Measurements from ENCODE around the gene STAG1.
"Not testable (repeated sequence)": the region's sequence is repeated elsewhere in the genome, so short reads cannot be mapped to it uniquely, and the experiment has no call there.

STAG1 gene

DNA sequence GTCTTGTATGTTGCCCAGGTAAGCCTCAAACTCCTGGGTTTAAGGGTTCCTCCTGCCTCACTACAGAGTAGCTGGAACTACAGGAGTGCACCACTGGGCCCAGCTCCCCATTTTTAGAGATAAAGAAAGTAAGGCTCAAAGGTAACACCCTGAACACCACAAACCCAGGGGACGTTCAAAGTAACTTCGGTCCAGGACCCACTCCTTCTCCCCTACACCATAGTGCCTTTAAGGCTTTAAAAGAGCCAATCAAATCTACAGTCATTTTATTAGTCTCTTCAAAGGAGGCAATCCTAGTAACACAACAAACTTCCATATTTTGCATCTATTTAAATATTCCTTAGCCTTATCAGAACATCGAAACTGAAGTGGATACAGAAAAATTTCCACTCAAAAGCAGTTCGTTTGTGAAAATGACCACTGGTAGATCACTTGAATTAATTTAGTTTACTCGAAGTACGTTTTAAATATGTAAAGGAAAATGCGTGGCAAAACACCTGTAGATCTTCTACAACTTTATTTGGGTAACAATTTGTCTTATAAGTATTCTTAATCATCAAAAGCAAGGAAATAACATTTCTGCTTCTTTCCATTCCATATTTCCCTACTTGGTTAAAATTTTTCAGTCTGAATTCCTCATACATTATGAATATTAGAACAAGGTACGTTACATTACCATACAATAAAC is 1.8 kb downstream of the STAG1 start (continued):
- peak; percentile 58 for TF ChIP-seq PRDM10 (tag by site-specific recombination; IDR thresholded peaks at IDR 0.05)
- peak; percentile 89 for TF ChIP-seq SCRT2 (tag by site-specific recombination; IDR thresholded peaks at IDR 0.05)

- not testable (repeated sequence) for H3K36me3 ChIP-seq (ENCODE audit: control insufficient read depth in 2 of 2, insufficient read depth in 1 of 2, low read length in 2 of 2); H3K4me3 ChIP-seq (ENCODE audit: low read depth, low read length); H3K9me3 ChIP-seq (ENCODE audit: control insufficient read depth, insufficient read depth, low read depth, low read length)
- ChIA-PET POLR2A (interaction anchor here (0.7 kb wide), 1 partner anchor 59 kb away, joined by 6 read pairs; no protein-coding TSS in a partner anchor), CTCF (interaction anchor here (1.0 kb wide), 1 partner anchor 358 kb away, joined by 3 read pairs; no protein-coding TSS in a partner anchor)
- TF ChIP-seq, protein P1, sequence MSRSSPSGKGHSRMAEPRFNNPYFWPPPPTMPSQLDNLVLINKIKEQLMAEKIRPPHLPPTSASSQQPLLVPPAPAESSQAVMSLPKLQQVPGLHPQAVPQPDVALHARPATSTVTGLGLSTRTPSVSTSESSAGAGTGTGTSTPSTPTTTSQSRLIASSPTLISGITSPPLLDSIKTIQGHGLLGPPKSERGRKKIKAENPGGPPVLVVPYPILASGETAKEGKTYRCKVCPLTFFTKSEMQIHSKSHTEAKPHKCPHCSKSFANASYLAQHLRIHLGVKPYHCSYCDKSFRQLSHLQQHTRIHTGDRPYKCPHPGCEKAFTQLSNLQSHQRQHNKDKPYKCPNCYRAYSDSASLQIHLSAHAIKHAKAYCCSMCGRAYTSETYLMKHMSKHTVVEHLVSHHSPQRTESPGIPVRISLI (tag by site-specific recombination; IDR thresholded peaks at IDR 0.05) = 0 out of 2 replicates have a peak, but pooled peaks have one; percentile 26
- TF ChIP-seq ZNF18 (tag by site-specific recombination; IDR thresholded peaks at IDR 0.05) (0 out of 2 replicates have a peak, but pooled peaks have one; percentile 62), ZNF600 (tag by site-specific recombination; IDR thresholded peaks at IDR 0.05) (0 out of 2 replicates have a peak, but pooled peaks have one; percentile 23)
- Histone ChIP-seq H3K4me1 (ENCODE audit: control insufficient read depth, insufficient read depth, low read length) (peaks cover 11% of the 10 kb centered on the region; the same call in 1 of the 2 replicates), H3K27ac (ENCODE audit: extremely low read depth, low read depth, low read length) (peak overlapping the region; percentile 97)
Measured at GRCh38 chr3:136749602-136750001, 2.6 kb downstream of the STAG1 start.

DNA sequence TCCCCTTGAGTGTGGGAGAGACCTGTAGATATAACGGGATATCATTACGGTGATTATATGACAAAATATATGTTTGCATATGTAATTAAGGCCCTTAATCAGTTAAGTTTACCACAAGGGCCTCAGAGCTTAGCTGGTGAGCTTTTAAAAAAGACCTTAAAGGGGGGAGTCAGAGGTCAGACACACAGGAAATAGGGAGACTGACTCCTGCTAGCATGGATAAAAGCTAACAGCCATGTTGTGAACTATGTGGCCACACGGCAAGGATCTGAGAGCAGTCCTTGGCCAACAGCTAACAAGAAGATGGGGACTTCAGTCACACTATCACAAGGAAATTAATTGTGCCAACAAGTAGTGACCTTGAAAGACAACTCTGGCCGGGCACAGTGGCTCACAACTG is 3.1 kb downstream of the STAG1 start:
- TF ChIP-seq SP7 (tag by site-specific recombination; IDR thresholded peaks at IDR 0.05) (0 out of 2 replicates have a peak, but pooled peaks have one; percentile 34), ZNF670 (tag by site-specific recombination; IDR thresholded peaks at IDR 0.05; ENCODE audit: low read depth) (no peak), ZBTB44 (tag by site-specific recombination; IDR thresholded peaks at IDR 0.05) (no peak), ZNF324 (tag by site-specific recombination; IDR thresholded peaks at IDR 0.05) (no peak), ZNF555 (tag by site-specific recombination; conservative IDR thresholded peaks at IDR 0.05) (no peak), ZNF692 (tag by site-specific recombination; IDR thresholded peaks at IDR 0.05) (no peak)
- ChIA-PET POLR2A (interaction anchor here (0.7 to 1.1 kb wide), 2 partner anchors 58 to 113 kb away, joined by 3 to 6 read pairs; partner anchors contain the start of gene NCK1), CTCF (interaction anchor here (1.0 kb wide), 1 partner anchor 357 kb away, joined by 3 read pairs; no protein-coding TSS in a partner anchor)
- Histone ChIP-seq H3K36me3 (ENCODE audit: control insufficient read depth in 2 of 2, insufficient read depth in 1 of 2, low read length in 2 of 2) (no peaks in the 10 kb centered on the region), H3K27ac (ENCODE audit: extremely low read depth, low read depth, low read length) (no peak overlapping the region; the same call in 1 of the 2 replicates), H3K4me3 (ENCODE audit: low read depth, low read length) (no peak overlapping the region), H3K9me3 (ENCODE audit: control insufficient read depth, insufficient read depth, low read depth, low read length) (no peaks in the 10 kb centered on the region), H3K4me1 (ENCODE audit: control insufficient read depth, insufficient read depth, low read length) (peaks cover 11% of the 10 kb centered on the region; the same call in 1 of the 2 replicates)
